Activated naive CD4-positive, alpha-beta T cell treated with anti-CD3 and anti-CD28 coated beads, Interleukin-2, amount 50 U/mL, for 72 hours (primary cell): ENCODE data around the gene ANO2. TPM values are rescaled to one million over a fixed set of nuclear protein-coding genes. Genes with fewer than 3 reads are reported as not detected.
"Not testable (repeated sequence)": the region's sequence is repeated elsewhere in the genome, so short reads cannot be mapped to it uniquely, and the experiment has no call there.

Source experiments
- ATAC-seq, 2 donors: fragments of 150-1000 bp; cut with Tn5 transposase; 2 replicates each; pipeline ENCODE4 v1.10.0; 2021; ENCODE audit warnings: mild to moderate bottlenecking in 2 of 2, moderate library complexity in 2 of 2
- DNase-seq, 2 donors: peaks; one replicate each; pipeline ENCODE4 v3.0.0; 2021 to 2022; ENCODE audit warnings: low spot score in 2 of 2
- H3K27ac Mint-ChIP-seq, 2 donors: one replicate each; pipeline ENCODE4 v1.8.0; 2022; ENCODE audit warnings: mild to moderate bottlenecking in 2 of 2, mixed read lengths in 2 of 2
- H3K36me3 Mint-ChIP-seq, 2 donors: one replicate each; pipeline ENCODE4 v1.8.0; 2022; ENCODE audit warnings: mixed read lengths in 2 of 2
- H3K9me3 Mint-ChIP-seq, 2 donors: one replicate each; pipeline ENCODE4 v1.8.0; 2022; ENCODE audit warnings: mixed read lengths in 2 of 2
- total RNA-seq, 2 donors: library from RNA; stranded (reverse); gene quantifications; one replicate each; pipeline ENCODE4 v1.2.3, GENCODE V29; 2022

ANO2 gene
- total RNA-seq, 2 donors from 2014 or later, result not detected

- Mint-ChIP-seq H3K27ac (no peak overlapping the region), H3K36me3 (no peaks in the 10 kb centered on the region), H3K9me3 (no peaks in the 10 kb centered on the region)
- ATAC-seq (no peak), DNase-seq (no peak)
Measured at GRCh38 chr12:5909560-5909959, 35.5 kb downstream of the ANO2 start.

DNA sequence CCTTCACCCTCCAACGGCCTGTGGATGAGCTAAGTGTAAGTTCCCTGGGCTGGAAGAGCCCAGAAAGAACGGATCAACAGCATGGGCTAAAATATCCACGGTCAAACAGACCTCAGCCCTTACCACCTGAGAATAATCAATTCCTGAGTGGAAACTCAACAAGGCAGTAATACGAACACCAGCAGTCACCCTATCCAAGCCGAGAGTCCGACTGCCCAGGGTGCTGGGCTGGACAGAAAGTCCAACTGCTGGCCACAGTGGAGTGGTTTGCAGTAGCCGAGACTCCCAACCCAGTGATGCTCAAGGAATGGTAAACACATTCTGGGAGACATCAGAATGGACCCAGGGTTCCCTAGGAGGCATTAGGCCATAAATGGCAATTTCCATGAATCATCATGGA lies 36.8 kb downstream of the ANO2 start:
- no peaks in the 10 kb centered on the region for H3K36me3 Mint-ChIP-seq

DNA sequence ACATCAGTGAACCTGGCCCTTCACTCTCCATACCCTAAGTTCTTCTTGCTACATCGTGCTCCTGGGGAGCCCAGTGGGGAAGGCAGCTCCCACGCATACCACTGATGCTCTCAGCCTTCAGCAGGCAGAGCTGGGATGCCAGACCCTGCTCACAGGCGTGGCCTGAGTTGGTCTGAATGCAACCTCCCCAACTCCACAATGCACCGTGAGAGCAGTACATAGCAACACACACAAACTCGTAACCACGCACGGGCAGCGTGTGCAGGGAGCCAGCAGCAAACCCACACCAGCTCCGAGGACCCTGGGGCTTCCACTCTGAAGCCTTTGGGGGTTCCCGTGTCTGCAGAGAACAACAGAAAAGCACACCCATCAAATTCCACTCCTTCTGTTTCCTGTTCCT lies 37.3 kb downstream of the ANO2 start:
- no peak overlapping the region for H3K27ac Mint-ChIP-seq
- DNase-seq (no peak), ATAC-seq (no peak)
- no peaks in the 10 kb centered on the region for H3K36me3 Mint-ChIP-seq
- no peaks in the 10 kb centered on the region for H3K9me3 Mint-ChIP-seq

More for the DNA sequence above, 36.8 kb downstream of the ANO2 start:
- no peaks in the 10 kb centered on the region for H3K9me3 Mint-ChIP-seq
- ATAC-seq (no peak), DNase-seq (no peak)
- no peak overlapping the region for H3K27ac Mint-ChIP-seq

DNA sequence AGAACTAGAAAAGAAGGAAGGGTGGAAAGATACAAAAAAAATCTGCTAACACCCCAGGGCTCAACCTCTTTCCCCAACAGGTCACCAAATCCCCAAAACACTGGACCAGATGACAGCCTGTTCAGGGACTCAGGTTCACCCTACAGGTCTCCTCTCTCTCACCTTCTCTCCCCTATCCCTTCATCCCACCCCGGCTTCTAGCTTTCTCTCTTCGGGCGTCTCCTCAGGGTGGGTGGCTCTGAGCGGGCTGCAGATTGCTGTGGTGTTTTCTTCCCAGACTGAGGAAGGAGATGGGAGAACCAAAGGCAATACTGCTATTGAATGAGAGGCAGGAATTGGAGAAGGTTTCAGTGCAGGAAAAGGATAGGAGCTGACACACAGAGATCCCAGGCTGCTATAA lies 39.3 kb downstream of the ANO2 start:
- DNase-seq (no peak), ATAC-seq (no peak)
- Mint-ChIP-seq H3K27ac (no peak overlapping the region), H3K9me3 (no peaks in the 10 kb centered on the region), H3K36me3 (no peaks in the 10 kb centered on the region)

GRCh38 chr12:5904969-5905368 lies 40.1 kb downstream of the ANO2 start:
- no peak for DNase-seq
- no peaks in the 10 kb centered on the region for H3K36me3 Mint-ChIP-seq
- no peaks in the 10 kb centered on the region for H3K9me3 Mint-ChIP-seq
- ATAC-seq, result no peak
- H3K27ac Mint-ChIP-seq, result no peak overlapping the region

GRCh38 chr12:5904441-5904840 lies 40.6 kb downstream of the ANO2 start:
- H3K27ac Mint-ChIP-seq, result no peak overlapping the region
- ATAC-seq (no peak), DNase-seq (no peak)
- no peaks in the 10 kb centered on the region for H3K36me3 Mint-ChIP-seq
- no peaks in the 10 kb centered on the region for H3K9me3 Mint-ChIP-seq

DNA sequence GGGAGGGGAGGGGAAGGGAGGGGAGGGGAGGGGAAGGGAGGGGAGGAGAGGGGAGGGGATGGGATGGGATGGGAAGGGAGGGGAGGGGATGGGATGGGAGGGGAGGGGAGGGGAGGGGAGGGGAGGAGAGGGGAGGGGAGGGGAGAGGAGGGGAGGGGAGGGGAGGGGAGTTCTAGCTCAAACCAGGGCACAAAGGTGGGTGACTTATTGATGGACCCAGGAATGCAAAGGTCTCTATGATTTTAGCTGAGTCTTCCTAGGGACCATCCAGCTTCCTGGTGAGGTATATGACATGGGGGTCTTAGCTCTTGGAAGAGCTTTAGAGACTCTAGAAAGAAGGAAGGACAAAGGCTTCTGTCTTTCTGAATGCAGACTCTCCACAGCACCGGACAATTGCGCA lies 42.3 kb downstream of the ANO2 start:
- H3K9me3 Mint-ChIP-seq, result no peaks in the 10 kb centered on the region
- ATAC-seq, result no peak
- no peak for DNase-seq
- H3K27ac Mint-ChIP-seq, result no peak overlapping the region
- H3K36me3 Mint-ChIP-seq, result no peaks in the 10 kb centered on the region

DNA sequence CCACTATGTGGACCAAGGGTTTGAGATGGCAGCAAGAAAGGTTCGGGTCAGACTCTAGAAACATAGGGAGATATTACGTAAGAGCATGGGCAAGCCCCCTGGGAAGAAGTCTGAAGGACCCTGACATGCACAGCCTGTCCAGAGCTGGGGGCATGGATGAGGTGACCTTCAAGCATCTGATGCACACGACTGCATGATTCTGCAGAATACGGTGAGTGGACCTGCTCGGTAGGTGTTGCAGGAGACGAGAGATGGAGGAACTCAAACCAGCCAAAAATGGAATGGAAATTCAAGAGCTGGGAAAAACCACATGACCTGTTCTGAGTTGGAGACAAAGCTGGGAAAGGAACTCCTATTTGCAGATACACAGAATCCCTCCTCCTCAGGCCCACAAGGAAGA lies 43.6 kb downstream of the ANO2 start:
- Mint-ChIP-seq H3K27ac (no peak overlapping the region), H3K9me3 (peaks cover 0 to 4% of the 10 kb centered on the region in 2 donors), H3K36me3 (no peaks in the 10 kb centered on the region)
- no peak for ATAC-seq
- no peak for DNase-seq

GRCh38 chr12:5900533-5901205 lies 44.4 kb downstream of the ANO2 start:
- Mint-ChIP-seq H3K9me3 (peaks cover 0 to 4% of the 10 kb centered on the region in 2 donors), H3K36me3 (no peaks in the 10 kb centered on the region), H3K27ac (no peak overlapping the region)
- ATAC-seq, result no peak
- DNase-seq, result no peak

GRCh38 chr12:5900076-5900475 lies 45.0 kb downstream of the ANO2 start:
- no peaks in the 10 kb centered on the region for H3K36me3 Mint-ChIP-seq
- H3K9me3 Mint-ChIP-seq, result peaks cover 0 to 4% of the 10 kb centered on the region in 2 donors
- no peak overlapping the region for H3K27ac Mint-ChIP-seq
- no peak for DNase-seq
- ATAC-seq, result no peak

DNA sequence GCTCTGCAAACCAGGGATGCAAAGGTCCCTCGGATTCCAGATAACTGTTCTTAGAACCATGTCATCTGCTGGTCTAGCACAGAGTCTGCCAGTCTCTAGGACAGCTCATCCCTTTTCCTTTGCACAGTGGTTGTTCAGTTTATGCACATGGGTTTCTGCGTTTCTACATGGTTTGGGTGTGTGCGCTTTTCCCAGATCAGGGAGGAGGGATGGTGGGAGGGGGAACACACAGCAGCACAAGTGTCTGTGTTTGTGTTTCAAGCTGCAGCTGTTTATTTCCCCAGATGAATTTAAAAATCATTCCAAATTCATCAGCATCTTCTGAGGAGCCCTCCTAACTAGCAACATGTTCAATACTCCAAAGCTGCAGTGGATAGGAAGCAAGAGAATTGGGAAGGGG lies 45.4 kb downstream of the ANO2 start:
- H3K27ac Mint-ChIP-seq, result no peak overlapping the region
- ATAC-seq, result no peak
- no peak for DNase-seq
- peaks cover 0 to 4% of the 10 kb centered on the region in 2 donors for H3K9me3 Mint-ChIP-seq
- H3K36me3 Mint-ChIP-seq, result no peaks in the 10 kb centered on the region

DNA sequence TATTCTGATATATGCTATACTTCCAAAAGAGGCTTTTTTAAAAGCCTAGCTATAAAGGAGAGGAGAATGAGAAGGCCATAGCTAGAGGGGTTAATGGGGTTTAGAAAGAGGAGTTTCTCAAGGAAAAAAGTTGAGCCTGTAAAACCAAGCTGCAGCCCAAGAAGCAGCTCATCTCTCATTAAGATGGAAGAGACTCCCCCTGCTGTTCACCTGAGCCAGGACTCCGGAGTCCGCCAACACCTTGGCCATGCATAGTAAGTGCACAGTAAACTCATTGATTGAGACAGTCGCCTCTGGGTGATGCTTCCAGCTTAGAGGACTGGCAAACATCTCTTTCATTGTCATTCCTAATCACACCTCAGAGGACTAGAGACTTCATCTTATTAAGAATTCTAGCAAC lies 46.2 kb downstream of the ANO2 start:
- ATAC-seq (no peak), DNase-seq (no peak)
- Mint-ChIP-seq H3K36me3 (no peaks in the 10 kb centered on the region), H3K27ac (no peak overlapping the region), H3K9me3 (peaks cover 0 to 4% of the 10 kb centered on the region in 2 donors)

GRCh38 chr12:5889381-5890047 lies 55.5 kb downstream of the ANO2 start:
- Mint-ChIP-seq H3K36me3 (peaks cover 6% of the 10 kb centered on the region in 2 donors), H3K9me3 (no peaks in the 10 kb centered on the region), H3K27ac (no peak overlapping the region)
- no peak for ATAC-seq
- DNase-seq, result peak in 1 of 2 donors; percentile 36

DNA sequence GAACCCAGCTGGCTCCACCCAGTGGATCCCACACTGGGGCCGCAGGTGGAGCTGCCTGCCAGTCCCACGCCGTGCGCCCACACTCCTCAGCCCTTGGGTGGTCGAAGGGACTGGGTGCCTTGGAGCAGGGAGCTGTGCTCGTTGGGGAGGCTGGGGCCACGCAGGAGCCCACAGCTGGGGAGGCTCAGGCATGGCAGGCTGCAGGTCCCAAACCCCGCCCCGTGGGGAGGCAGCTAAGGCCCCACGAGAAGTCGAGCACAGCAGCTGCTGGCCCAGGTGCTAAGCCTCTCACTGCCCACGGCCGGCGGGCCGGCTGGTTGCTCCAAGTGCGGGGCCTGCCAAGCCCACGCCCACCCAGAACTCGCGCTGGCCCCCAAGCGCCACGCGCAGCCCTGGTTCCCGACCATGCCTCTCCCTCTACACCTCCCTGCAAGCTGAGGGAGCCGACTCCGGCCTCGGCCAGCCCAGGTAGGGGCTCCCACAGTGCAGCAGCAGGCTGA lies 56.2 kb downstream of the ANO2 start:
- H3K9me3 Mint-ChIP-seq, result no peaks in the 10 kb centered on the region
- peaks cover 6% of the 10 kb centered on the region in 2 donors for H3K36me3 Mint-ChIP-seq
- no peak overlapping the region for H3K27ac Mint-ChIP-seq
- ATAC-seq, result no peak
- DNase-seq, result no peak

DNA sequence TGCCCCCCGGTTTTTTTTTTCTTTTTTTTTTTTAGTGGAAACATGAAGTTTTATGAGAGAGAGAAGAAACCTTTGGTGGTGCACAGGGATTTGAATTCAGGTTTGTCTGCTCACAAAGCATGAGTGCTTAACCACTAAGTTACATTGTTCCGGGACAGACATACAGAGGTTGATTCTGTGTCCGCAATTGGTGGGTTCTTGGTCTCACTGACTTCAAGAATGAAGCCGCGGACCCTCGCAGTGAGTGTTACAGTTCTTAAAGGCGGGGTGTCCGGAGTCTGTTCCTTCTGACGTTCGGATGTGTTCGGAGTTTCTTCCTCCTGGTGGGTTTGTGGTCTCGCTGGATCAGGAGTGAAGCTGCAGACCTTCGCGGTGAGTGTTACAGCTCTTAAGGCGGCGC lies 57.2 kb downstream of the ANO2 start:
- H3K9me3 Mint-ChIP-seq, H3K36me3 Mint-ChIP-seq, DNase-seq: not testable (repeated sequence)
- ATAC-seq, result peak in 1 of 2 donors; percentile 24
- peak overlapping the region in 1 of 2 donors; percentile 12 for H3K27ac Mint-ChIP-seq

- Mint-ChIP-seq H3K9me3 (no peaks in the 10 kb centered on the region), H3K36me3 (peaks cover 6% of the 10 kb centered on the region in 2 donors), H3K27ac (no peak overlapping the region)
- DNase-seq (no peak), ATAC-seq (no peak)
Measured at GRCh38 chr12:5884866-5885265, 60.2 kb downstream of the ANO2 start.

GRCh38 chr12:5884285-5884684 lies 60.8 kb downstream of the ANO2 start:
- ATAC-seq (no peak), DNase-seq (no peak)
- H3K9me3 Mint-ChIP-seq, result no peaks in the 10 kb centered on the region
- peaks cover 6% of the 10 kb centered on the region in 2 donors for H3K36me3 Mint-ChIP-seq
- no peak overlapping the region for H3K27ac Mint-ChIP-seq
